Measurements from ENCODE around the gene TMEM214. TPM values are rescaled to one million over a fixed set of nuclear protein-coding genes. Genes with fewer than 3 reads are reported as not detected.

TMEM214 gene
- total RNA-seq, 2 donors from 2014 or later, result 68.2 to 84.4 TPM

GRCh38 chr2:27039426-27039825, 6.7 kb downstream of the TMEM214 start:
- Histone ChIP-seq H3K36me3 (peaks cover 66% of the 10 kb centered on the region), H3K27ac (no peak overlapping the region), H3K9me3 (no peaks in the 10 kb centered on the region), H3K4me1 (ENCODE audit: control insufficient read depth in 1 of 2, low read depth in 2 of 2) (peaks cover 6 to 24% of the 10 kb centered on the region in 2 donors), H3K27me3 (replicated peaks; ENCODE audit: insufficient read depth) (no peaks in the 10 kb centered on the region), H3K4me3 (no peak overlapping the region)
- ATAC-seq (ENCODE audit: insufficient number of reproducible peaks, low FRiP score, low read depth) (no peak), DNase-seq (ENCODE audit: low spot score) (no peak)
- no peak for TF ChIP-seq CTCF (IDR thresholded peaks at IDR 0.05)

GRCh38 chr2:27039871-27040270, 7.1 kb downstream of the TMEM214 start:
- Histone ChIP-seq H3K4me3 (no peak overlapping the region), H3K27me3 (replicated peaks; ENCODE audit: insufficient read depth) (no peaks in the 10 kb centered on the region), H3K36me3 (peaks cover 66% of the 10 kb centered on the region), H3K9me3 (no peaks in the 10 kb centered on the region), H3K4me1 (ENCODE audit: control insufficient read depth in 1 of 2, low read depth in 2 of 2) (peaks cover 4 to 19% of the 10 kb centered on the region in 2 donors), H3K27ac (no peak overlapping the region)
- no peak for ATAC-seq (ENCODE audit: insufficient number of reproducible peaks, low FRiP score, low read depth)
- TF ChIP-seq CTCF (IDR thresholded peaks at IDR 0.05), result no peak
- no peak for DNase-seq (ENCODE audit: low spot score)

GRCh38 chr2:27040282-27040681, 7.5 kb downstream of the TMEM214 start:
- Histone ChIP-seq H3K4me3 (no peak overlapping the region), H3K4me1 (ENCODE audit: control insufficient read depth in 1 of 2, low read depth in 2 of 2) (peaks cover 0 to 15% of the 10 kb centered on the region in 2 donors), H3K27ac (no peak overlapping the region), H3K9me3 (no peaks in the 10 kb centered on the region), H3K36me3 (peaks cover 62% of the 10 kb centered on the region), H3K27me3 (replicated peaks; ENCODE audit: insufficient read depth) (no peaks in the 10 kb centered on the region)
- TF ChIP-seq CTCF (IDR thresholded peaks at IDR 0.05), result no peak
- no peak for DNase-seq (ENCODE audit: low spot score)
- no peak for ATAC-seq (ENCODE audit: insufficient number of reproducible peaks, low FRiP score, low read depth)

GRCh38 chr2:27041752-27042151, 9.0 kb downstream of the TMEM214 start:
- Histone ChIP-seq H3K36me3 (peaks cover 49% of the 10 kb centered on the region), H3K27me3 (replicated peaks; ENCODE audit: insufficient read depth) (no peaks in the 10 kb centered on the region), H3K4me1 (ENCODE audit: control insufficient read depth in 1 of 2, low read depth in 2 of 2) (peaks cover 0 to 12% of the 10 kb centered on the region in 2 donors), H3K4me3 (no peak overlapping the region), H3K27ac (peak overlapping the region; percentile 18 to 27), H3K9me3 (no peaks in the 10 kb centered on the region)
- DNase-seq (ENCODE audit: low spot score) (no peak), ATAC-seq (ENCODE audit: insufficient number of reproducible peaks, low FRiP score, low read depth) (no peak)
- TF ChIP-seq CTCF (IDR thresholded peaks at IDR 0.05), result no peak

- Histone ChIP-seq H3K36me3 (peaks cover 44% of the 10 kb centered on the region), H3K9me3 (no peaks in the 10 kb centered on the region), H3K27me3 (replicated peaks; ENCODE audit: insufficient read depth) (no peaks in the 10 kb centered on the region), H3K4me3 (no peak overlapping the region), H3K4me1 (ENCODE audit: control insufficient read depth in 1 of 2, low read depth in 2 of 2) (peaks cover 0 to 12% of the 10 kb centered on the region in 2 donors), H3K27ac (peak overlapping the region; percentile 18 to 27)
- TF ChIP-seq CTCF (IDR thresholded peaks at IDR 0.05), result no peak
- no peak for ATAC-seq (ENCODE audit: insufficient number of reproducible peaks, low FRiP score, low read depth)
- no peak for DNase-seq (ENCODE audit: low spot score)
These were observed 9.4 kb downstream of the TMEM214 start for GRCh38 chr2:27042159-27042661.

All from thoracic aorta (tissue), 2 donors.